ENCODE measurements around the gene SHC4.

Gene SHC4

DNA sequence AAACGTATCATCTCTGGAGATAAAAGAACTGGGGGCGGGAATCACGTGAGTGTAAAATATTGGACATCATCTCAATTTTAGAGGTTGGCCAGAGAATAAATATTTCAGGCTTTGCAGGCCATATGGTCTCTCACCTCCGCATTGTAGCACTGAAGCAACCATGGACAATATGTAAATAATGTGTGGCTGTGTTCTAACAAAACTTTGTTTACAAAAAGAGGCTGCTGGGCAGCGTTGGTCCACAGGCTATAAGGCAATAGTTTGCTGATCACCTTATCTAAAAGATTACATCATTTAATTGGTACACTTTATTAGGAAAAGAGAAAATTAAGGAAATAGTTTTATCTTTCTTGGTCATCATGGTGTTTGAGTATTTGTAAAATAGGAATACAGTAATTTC, 22.5 kb upstream of the SHC4 start:
- no peak for TF ChIP-seq CTCF (IDR thresholded peaks at IDR 0.05)

GRCh38 chr15:48985516-48985915, 21.8 kb upstream of the SHC4 start:
- no peak for TF ChIP-seq CTCF (IDR thresholded peaks at IDR 0.05)

- no peak for TF ChIP-seq CTCF (IDR thresholded peaks at IDR 0.05)
These were observed 21.2 kb upstream of the SHC4 start for GRCh38 chr15:48984811-48985352.

DNA sequence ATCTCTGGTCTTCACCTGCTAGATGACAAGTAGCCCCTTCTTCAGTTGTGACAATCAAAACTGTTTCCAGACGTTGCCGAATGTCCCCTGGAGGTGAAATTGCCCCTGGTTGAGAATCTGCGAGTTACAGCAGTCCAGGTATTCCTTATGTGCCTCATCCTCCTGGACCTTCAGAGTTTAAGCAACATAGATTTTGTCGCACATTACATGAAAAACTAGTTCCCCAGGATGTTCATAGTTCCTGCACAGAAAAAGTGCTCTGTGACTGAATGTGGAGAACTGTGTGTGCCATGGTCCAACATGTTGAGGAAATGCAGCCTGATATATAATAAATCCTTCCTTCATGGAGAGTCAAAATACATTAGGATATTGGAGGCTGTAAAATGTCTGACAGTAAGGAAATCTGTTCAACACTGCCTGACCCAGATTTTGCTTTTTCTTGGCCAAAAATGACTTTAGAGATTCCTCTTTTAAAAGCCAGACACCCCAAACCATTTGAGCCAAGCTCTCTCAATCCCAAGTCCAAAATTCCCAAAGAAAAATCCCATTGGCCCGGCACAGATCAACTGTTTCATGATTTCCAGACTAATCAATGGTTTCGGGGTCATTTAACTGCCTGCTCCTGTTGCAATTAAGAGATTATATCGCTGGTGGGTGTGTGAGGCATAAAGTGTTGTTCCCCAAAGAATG, 20.4 kb upstream of the SHC4 start:
- TF ChIP-seq CTCF (IDR thresholded peaks at IDR 0.05) = no peak

DNA sequence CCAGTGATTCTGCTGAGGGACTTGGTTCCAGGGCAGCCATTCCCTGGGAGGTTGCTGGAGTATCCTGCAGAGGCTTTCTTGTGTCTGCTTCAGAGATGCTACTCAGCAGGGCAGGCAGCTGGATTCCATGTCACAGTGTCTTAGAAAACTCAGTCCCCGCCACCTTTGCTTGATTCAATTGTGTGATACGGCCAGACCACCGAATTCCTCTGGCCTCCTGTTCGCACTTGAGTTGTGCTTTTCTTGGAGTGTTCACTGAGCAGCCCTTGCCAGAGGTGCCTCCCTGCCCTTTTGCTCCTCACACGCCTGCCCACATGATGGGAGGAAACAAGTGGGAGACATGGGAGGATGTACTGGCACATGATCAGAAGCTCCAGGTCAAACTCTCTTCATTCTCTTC, 19.6 kb upstream of the SHC4 start:
- TF ChIP-seq CTCF (IDR thresholded peaks at IDR 0.05) = no peak

DNA sequence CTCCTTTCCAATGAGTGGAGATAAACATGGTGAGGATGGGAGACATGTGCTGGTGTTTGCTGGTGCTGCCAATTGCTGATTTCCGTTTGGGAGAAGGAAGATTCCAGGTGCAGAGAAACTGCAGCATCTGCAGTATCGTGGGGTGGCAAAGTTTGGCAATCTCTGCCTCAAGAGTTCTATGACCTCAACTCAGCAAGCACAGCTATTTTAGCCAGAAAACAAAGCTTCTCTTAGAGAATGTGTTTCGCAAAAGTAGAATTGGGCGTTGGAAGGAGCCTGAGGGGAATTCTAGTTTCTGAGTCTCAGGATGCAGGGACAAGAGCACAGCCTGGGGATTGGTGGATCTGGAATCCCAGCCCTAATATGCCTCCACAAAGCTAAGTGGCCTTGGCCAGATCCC, 18.2 kb upstream of the SHC4 start:
- TF ChIP-seq CTCF (IDR thresholded peaks at IDR 0.05) = no peak

GRCh38 chr15:48978638-48979037, 14.9 kb upstream of the SHC4 start:
- no peak for TF ChIP-seq CTCF (IDR thresholded peaks at IDR 0.05)

Measured in LNCAP (cell line).